Kidney (tissue), 14 donors: ENCODE measurements around the gene MYEOV. TPM values are rescaled to one million over a fixed set of nuclear protein-coding genes. Genes with fewer than 3 reads are reported as not detected.

Experiments used
- DNase-seq, 5 donors: peaks; one replicate each; pipeline ENCODE4 v3.0.0-alpha.2; 2013 to 2020
- FAIRE-seq: peaks from 2 replicates; lab custom pipeline; 2012; peaks lifted over from hg19 to GRCh38; lab: Jason Lieb, UNC
- H3K27ac ChIP-seq, 2 donors: one replicate each; pipeline ENCODE4 v1.7.0; 2013; ENCODE audit warnings: low read depth in 2 of 2, low read length in 2 of 2, inconsistent platforms in 1 of 2
- H3K27me3 ChIP-seq: one replicate; pipeline ENCODE4 v1.7.1; 2013; ENCODE audit warnings: low read length, inconsistent platforms; ENCODE audit not compliant: control insufficient read depth, insufficient read depth
- H3K36me3 ChIP-seq, 3 donors: one replicate each; pipeline versions ENCODE4 v1.7.0 to v1.7.1; 2013; ENCODE audit warnings: low read length in 3 of 3, control low read depth in 1 of 3, inconsistent platforms in 1 of 3; ENCODE audit not compliant: insufficient read depth in 3 of 3, control insufficient read depth in 2 of 3
- H3K4me1 ChIP-seq, 3 donors: one replicate each; pipeline versions ENCODE4 v1.7.0 to v1.7.1; 2013; ENCODE audit warnings: low read length in 3 of 3, inconsistent platforms in 1 of 3, low read depth in 1 of 3; ENCODE audit not compliant: control insufficient read depth in 2 of 3, insufficient read depth in 2 of 3
- H3K4me3 ChIP-seq, 3 donors: one replicate each; pipeline versions ENCODE4 v1.7.0 to v1.8.1; 2013; ENCODE audit warnings: low read length in 3 of 3, control low read depth in 1 of 3, inconsistent platforms in 1 of 3
- H3K9ac ChIP-seq, 3 donors: one replicate each; pipeline versions ENCODE4 v1.7.0 to v1.7.1; 2013; ENCODE audit warnings: low read length in 3 of 3, control low read depth in 1 of 3, inconsistent platforms in 1 of 3
- H3K9me3 ChIP-seq, 3 donors: one replicate each; pipeline versions ENCODE4 v1.7.0 to v1.7.1; 2013; ENCODE audit warnings: low read length in 3 of 3, control low read depth in 1 of 3, inconsistent platforms in 1 of 3; ENCODE audit not compliant: control insufficient read depth in 2 of 3, insufficient read depth in 1 of 3
- intact Hi-C: fragments of 100-400 bp; cut with DNase I; formaldehyde crosslinking; loops from one replicate; pipeline ENCODE4 v1.11.1; 2022
- polyA plus RNA-seq: library from polyadenylated mRNA; stranded (reverse); fragments of 350-450 nt; fragmentation: Illumina TruSeq; extraction: RNeasy Lipid Tissue Mini Kit (QIAGEN cat#74804); gene quantifications from one replicate; pipeline ENCODE4 v1.2.3, GENCODE V29; 2014; ENCODE audit warnings: low read depth, low replicate concordance; ENCODE audit not compliant: insufficient read depth
- total RNA-seq: library from RNA; stranded (reverse); fragmentation: NEBNext Ultra II Directional; extraction: Animal tissue kit (Norgen Biotek cat#: 25700); gene quantifications from one replicate; pipeline ENCODE4 v1.2.1, GENCODE V29; 2021
- TF ChIP-seq, protein P1 (sequence below): IDR thresholded peaks from 3 replicates; pipeline ENCODE4 v1.5.1; 2012; ENCODE audit warnings: mild to moderate bottlenecking, moderate library complexity, borderline replicate concordance; ENCODE audit not compliant: insufficient read depth; ENCODE audit errors: extremely low read depth
- donor health status: control.
- donor health status: control.
- donor health status: control.
- donor health status: control.
- donor health status: control.
- donor health status: DM: yes; HTN: yes; CAD: no.
- donor health status: Normal renal cell carcinoma (clear cell type).

The MYEOV gene
- total and polyA plus RNA-seq, 2 donors from 2014 or later: 2.6 TPM; not detected in 1

DNA sequence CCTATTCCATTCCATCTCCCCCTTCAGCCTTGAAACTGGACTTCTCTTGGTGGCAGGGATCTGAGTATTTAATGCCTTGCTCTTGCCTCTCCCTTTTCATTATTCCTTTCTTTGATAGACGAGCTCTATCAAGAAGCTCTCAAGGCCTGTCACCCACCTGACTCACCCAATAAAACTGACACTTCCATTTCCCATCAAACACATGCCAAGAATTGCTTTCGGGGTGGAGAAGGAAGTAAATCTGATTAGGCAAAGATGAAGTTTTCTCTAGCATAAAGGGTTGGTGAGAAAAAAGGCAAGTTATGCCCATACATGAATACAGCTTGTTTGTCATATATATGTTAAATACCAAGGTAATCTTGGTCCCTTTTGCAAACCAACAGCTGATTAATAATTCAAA is 34.9 kb upstream of the MYEOV start:
- no peak overlapping the region for H3K27ac ChIP-seq
- no peaks in the 10 kb centered on the region for H3K36me3 ChIP-seq
- TF ChIP-seq, protein P1, sequence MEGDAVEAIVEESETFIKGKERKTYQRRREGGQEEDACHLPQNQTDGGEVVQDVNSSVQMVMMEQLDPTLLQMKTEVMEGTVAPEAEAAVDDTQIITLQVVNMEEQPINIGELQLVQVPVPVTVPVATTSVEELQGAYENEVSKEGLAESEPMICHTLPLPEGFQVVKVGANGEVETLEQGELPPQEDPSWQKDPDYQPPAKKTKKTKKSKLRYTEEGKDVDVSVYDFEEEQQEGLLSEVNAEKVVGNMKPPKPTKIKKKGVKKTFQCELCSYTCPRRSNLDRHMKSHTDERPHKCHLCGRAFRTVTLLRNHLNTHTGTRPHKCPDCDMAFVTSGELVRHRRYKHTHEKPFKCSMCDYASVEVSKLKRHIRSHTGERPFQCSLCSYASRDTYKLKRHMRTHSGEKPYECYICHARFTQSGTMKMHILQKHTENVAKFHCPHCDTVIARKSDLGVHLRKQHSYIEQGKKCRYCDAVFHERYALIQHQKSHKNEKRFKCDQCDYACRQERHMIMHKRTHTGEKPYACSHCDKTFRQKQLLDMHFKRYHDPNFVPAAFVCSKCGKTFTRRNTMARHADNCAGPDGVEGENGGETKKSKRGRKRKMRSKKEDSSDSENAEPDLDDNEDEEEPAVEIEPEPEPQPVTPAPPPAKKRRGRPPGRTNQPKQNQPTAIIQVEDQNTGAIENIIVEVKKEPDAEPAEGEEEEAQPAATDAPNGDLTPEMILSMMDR: no peak
- H3K9ac ChIP-seq: no peak overlapping the region
- no peaks in the 10 kb centered on the region for H3K9me3 ChIP-seq
- no peak overlapping the region for H3K4me3 ChIP-seq
- intact Hi-C loops: no loop called here
- DNase-seq (peak in 1 of 5 donors; percentile 7), FAIRE-seq (no peak)
- no peaks in the 10 kb centered on the region for H3K27me3 ChIP-seq
- no peaks in the 10 kb centered on the region for H3K4me1 ChIP-seq

GRCh38 chr11:69260622-69261021 is 33.3 kb upstream of the MYEOV start:
- H3K9ac ChIP-seq: no peak overlapping the region
- intact Hi-C loops: no loop called here
- no peak for FAIRE-seq
- no peak overlapping the region for H3K27ac ChIP-seq
- H3K4me3 ChIP-seq: no peak overlapping the region
- no peaks in the 10 kb centered on the region for H3K27me3 ChIP-seq
- no peaks in the 10 kb centered on the region for H3K36me3 ChIP-seq
- no peaks in the 10 kb centered on the region for H3K9me3 ChIP-seq
- TF ChIP-seq, protein P1: no peak
- no peaks in the 10 kb centered on the region for H3K4me1 ChIP-seq
- no peak for DNase-seq

GRCh38 chr11:69261116-69261515 is 32.8 kb upstream of the MYEOV start:
- FAIRE-seq: no peak

More at GRCh38 chr11:69261116-69261515, 32.8 kb upstream of the MYEOV start:
- Histone ChIP-seq H3K27ac (no peak overlapping the region), H3K9me3 (no peaks in the 10 kb centered on the region), H3K36me3 (no peaks in the 10 kb centered on the region), H3K4me1 (no peaks in the 10 kb centered on the region), H3K9ac (no peak overlapping the region), H3K27me3 (no peaks in the 10 kb centered on the region), H3K4me3 (no peak overlapping the region)
- DNase-seq: peak in 1 of 5 donors; percentile 20
- intact Hi-C loops: no loop called here
- TF ChIP-seq, protein P1: no peak
